GM18868 (cell line): ENCODE measurements around the gene RAC3.

ENCODE experiments used
- ATAC-seq: cut with Tn5 transposase; IDR thresholded peaks from one replicate; pipeline ENCODE4 v1.9.1; 2021; ENCODE audit warnings: mild to moderate bottlenecking, moderate library complexity; ENCODE audit not compliant: unreplicated experiment

RAC3 gene

GRCh38 chr17:82011617-82012187, 19.8 kb upstream of the RAC3 start:
- ATAC-seq: no peak

- ATAC-seq: no peak
Measured at GRCh38 chr17:82012261-82012639, 19.2 kb upstream of the RAC3 start.

DNA sequence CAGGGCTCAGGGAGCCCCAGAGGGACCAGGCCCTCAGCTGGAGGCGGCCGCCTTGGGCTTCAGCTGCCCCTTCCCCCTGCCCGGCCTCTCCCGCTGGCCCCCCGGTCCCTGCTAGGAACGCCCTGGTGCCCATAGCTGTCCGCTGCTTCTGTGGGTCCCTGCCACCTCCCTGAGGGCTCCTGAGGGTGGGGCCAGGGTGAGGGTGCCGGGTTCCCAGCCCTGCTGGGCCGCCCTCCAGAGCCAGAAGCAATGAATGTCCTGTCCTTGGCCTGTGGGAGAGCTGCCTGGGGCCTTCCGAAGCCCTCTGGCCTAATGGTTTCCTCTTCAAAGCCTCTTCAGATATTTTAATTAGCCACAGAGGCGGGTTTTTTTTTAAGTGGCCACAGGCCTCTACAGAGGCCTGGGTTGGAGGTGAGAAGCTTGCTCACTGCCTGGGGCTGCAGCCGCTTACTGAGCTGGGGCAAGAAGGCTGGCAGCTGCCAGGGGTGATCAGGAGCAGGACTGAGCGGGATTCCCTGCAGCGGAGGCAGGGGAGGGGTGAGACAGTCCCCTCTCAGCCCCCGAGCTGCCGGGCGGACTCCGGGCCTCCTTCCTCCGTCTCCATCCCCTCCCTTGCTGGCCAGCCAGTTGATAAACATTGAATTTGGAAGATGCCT, 18.7 kb upstream of the RAC3 start:
- no peak for ATAC-seq

GRCh38 chr17:82013341-82013740, 18.1 kb upstream of the RAC3 start:
- ATAC-seq: no peak

DNA sequence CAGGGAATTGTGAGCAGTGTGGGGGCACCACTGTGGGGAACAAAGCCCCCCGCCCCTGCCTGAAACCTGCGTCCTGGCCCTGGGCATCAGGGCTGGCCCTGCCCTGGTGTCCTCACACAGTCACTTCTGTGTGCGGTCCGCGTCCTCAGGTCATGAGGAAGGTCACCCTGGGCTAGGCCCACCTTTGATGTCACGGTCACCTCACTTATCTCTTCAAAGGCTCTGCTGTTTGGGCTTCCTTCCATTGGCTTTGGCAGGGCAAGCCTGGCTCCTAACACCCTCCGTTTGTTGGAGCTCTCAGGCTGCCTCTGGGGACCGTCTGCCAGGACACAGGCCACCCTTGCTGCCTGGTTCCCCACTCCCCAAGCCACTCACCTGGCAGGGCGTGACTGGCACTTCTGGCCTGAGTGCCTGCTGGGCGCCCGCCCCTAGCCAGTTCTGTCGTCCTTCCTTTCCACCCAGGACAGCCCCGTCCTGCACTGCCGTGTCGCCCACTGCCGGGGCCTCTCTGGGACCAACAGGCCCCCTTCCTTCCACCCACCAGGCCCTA, 17.6 kb upstream of the RAC3 start:
- ATAC-seq: no peak

- no peak for ATAC-seq
Measured at GRCh38 chr17:82014432-82014831, 17.0 kb upstream of the RAC3 start.

GRCh38 chr17:82014971-82015310, 16.5 kb upstream of the RAC3 start:
- ATAC-seq: no peak

DNA sequence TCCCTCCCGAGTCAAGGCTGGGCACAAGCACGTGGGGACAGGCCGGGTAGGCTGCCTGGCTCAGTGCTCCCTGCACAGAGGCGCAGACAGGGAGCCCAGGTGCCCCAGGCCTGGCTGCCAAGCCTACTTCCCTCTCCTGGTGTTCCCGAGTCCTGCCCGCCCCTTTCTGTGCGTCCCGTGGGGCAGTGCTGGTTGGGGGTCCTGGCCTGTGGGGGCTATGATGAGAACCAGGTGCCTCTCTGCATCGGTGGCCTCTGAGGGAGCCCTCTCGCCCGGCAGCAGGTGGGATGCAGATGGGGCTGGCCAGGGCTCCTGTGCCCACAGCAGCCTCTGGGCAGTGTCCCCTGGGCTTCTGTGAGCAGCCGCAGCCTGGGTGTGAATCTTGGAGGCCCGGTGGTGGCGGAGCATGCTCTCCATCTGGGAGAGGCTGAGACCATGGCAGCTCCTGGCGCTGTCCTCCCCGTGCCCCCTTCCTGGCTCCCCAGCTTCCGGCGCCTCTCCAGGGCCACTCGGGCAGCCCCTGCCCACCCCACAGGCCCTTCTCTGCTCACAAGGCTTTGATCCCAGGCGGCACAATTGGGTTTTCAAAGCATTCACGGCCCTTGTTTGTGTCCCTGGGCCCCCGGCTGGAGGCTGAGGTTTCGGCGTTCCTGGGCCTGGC, 16.0 kb upstream of the RAC3 start:
- ATAC-seq: no peak

GRCh38 chr17:82016061-82016874, 15.2 kb upstream of the RAC3 start:
- no peak for ATAC-seq

DNA sequence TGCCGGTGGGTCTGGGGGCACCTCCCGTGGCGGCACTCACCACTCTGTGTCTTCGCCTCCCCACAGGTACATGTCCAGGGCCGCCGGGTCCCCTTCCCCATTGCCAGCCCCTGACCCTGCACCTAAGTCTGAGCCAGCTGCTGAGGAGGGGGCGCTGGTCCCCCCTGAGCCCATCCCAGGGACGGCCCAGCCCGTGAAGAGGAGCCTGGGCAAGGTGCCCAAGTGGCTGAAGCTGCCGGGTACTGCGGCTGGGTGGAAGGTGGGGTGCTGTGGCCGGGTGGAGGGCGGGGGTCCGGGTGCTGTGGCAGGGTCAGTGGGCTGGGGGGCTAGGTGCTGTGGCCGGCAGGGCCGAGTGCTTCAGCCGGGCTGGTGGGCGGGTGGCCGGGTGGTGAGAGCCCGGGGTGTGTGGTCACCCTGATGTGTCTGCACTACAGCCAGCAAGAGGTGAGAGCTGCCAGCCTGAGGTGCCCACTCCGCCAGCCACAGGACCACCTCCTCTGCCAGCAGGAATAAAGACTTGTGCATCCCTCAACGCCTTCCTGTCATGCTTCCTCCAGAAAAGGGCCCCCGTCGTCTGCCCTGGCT, 14.5 kb upstream of the RAC3 start:
- ATAC-seq: no peak

GRCh38 chr17:82017612-82018151, 13.8 kb upstream of the RAC3 start:
- ATAC-seq: no peak

DNA sequence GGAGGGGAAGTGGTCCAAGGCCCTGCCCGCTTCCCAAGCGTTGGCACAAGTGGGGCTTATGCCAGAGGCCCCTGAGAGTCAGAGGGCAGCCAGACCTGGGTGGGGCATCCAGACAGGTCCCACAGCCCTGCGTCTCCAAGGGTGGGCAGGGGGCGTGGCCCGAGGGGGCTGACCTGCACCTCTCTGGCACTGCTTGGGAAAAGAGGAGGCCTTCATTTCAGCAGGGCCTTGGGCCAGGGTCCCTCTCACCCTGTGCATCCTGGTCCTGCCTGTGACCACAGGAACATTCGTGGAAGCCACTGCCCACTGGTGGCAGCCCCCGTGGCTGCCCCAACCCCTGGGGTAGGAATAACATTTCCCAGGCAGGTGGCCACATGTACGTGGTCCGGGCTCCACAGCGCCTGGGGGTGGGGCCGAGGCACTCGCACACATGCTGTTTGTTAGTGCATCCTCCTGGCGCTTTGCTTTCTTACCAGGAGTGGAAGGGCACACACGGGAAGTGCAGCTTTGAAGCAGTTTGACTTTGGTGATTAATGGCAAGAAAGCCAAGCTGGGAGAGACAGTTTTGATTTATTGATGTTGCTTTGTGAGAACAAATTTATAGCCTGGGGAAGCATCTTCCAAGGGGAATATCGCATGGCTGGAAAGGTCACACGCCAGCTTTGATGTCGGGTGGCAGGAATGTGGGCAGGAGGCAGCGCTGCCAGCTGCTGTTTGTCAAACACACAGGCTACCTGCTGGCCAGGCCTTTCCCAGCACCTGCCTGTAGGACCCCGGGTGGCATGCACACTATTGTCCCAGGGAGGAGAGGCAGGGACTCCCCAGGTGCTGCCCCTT, 13.1 kb upstream of the RAC3 start:
- no peak for ATAC-seq

DNA sequence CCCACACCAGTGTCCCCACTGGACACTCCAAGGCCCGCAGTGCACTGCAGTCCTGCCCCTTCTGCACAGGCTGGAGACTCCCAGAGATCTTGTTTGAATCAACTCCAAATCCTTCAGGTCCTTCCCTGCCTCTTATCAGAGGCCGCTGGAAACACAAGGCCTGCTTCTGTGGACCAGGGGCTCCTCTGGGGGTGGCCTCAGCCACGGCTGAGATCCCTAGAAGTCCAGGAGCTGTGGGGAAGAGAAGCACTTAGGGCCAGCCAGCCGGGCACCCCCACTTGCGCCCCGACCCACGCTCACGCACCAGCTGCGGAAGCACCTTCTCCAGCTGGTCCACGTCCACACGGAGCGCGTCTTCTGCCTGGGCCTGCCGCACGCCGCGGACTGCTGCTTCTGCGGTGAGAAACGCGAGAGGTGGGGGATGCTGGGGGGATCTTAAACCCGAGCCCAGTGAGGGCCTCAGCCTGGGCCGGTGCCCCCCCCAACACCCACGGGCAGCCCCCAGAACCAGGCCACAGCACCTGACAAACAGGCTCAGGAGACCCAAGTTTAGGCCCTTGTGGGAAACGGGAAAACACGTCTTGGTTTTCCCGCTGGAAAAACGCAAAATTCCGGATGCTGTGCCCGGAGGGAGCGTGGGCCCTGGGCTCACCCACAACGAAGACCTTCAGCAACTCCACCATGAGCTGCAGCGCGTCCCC, 12.3 kb upstream of the RAC3 start:
- no peak for ATAC-seq

- no peak for ATAC-seq
Measured at GRCh38 chr17:82019690-82020571, 11.5 kb upstream of the RAC3 start.

DNA sequence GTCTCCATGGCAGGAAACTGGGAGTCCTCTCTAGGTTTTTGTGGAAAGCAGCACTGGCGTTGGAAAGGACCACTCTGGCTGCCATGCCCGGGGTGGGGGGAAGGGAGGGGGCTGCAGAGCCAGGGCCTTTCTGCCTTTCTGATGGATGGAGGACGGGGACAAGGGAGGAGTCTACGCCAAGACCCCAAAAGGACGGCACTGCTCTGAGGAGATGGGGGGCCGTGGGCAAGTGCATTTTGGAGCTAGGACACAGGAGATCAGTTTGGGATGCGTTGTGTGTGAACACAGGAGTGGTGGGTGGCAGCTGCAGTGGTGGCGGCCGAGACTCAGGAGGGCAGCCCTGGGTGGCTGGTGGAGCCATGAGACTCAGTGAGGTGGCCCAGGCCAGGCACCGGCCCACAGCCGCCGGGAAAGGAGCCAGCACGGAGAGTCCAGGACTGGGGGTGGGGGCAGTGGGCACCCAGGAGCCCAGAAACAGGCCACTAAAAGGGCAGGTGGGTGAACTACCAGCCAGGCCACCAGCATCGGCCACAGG, 10.8 kb upstream of the RAC3 start:
- no peak for ATAC-seq

- no peak for ATAC-seq
Measured at GRCh38 chr17:82021107-82021899, 10.2 kb upstream of the RAC3 start.

- ATAC-seq: no peak
Measured at GRCh38 chr17:82021900-82022309, 9.6 kb upstream of the RAC3 start.
